ENCODE measurements around the gene MATCAP1.

DNA sequence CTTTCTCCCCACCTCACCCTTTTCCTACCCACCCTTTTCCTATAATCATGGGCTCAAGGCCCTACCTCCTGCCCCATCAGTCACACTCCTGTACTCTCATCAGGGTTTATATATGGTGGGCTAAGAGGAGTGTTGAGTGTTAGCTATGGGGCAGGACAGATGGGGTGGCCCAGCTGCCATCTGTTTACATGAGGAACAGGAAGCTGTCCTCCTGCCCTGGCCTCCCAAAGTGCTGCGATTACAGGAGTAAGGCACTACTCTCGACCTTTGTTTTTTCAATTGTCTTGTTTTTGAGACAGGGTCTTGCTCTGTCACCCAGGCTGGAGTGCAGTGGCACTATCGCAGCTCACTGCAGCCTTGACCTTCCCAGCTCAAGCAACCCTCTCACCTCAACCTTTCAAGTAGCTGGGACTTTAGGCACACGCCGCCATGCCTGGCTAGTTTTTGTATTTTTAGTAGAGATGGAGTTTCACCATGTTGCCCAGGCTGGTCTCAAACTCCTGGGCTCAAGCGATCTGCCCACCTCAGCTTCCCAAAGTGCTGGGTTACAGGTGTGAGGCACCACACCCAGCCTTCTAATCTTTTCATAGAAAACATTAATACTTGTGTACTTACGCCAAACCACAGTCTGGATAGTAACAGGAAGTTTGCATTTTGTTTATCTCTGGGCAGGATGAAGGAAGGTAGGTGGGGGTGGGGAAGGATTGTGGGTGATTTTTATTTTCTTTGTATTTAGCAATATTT is 25.7 kb downstream of the MATCAP1 start:
- no peak for TF ChIP-seq CTCF (IDR thresholded peaks at IDR 0.05)
- no peak for TF ChIP-seq POLR2A (IDR thresholded peaks at IDR 0.05)

All from thyroid gland (tissue), 4 donors.